NOMO-1 treated with DMSO at 0.1 percent for 48 hours (cell line): ENCODE measurements around the gene COL26A1.
"Not testable (repeated sequence)": the region's sequence is repeated elsewhere in the genome, so short reads cannot be mapped to it uniquely, and the experiment has no call there.

Source experiments
- DNase-seq: peaks from one replicate; lab custom pipeline; 2025; ENCODE audit not compliant: unreplicated experiment; lab: John Stamatoyannopoulos, UW

COL26A1 gene

DNA sequence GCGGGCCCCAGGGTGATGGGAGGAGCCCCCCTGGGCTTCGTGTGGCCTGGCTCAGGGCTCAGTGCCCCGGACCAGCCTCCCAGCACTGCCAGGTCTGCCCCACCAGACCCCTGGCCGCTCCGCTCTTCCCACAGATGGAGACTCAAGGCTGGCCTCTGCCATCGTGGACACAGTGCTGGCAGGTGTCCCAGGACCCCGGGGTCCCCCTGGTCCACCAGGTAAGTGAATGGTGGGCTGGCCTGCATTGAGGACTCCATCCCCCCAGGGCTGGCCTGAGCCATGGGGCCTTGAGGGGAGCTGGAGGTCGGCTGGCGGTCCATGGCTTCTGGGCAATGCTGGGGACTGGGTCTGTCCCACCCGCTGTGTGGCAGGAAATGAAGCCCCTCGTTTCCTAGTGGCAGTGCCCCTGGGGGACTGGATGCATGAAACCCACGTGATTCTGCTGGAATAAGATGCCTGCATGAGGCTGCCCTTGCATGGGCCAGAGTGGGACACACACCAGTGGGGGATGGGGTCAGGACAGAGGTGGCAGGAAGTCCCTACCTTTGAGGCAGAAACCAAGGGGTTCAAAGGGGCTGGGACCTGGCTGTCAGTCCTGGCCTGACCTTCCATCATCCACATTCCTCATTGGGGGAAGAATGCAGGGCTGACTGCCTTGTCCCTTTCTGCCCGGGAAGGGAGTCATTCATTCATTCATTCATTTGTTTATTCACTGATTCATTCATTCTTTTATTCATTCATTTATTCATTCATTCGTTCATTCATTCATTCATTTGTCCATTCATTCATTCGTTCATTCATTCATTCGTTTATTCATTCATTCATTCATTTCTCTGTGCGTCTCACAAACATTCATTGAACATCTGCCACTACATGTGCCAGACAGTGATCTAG, 184.6 kb downstream of the COL26A1 start:
- no peak for DNase-seq

- DNase-seq = no peak
These were observed 185.4 kb downstream of the COL26A1 start for GRCh38 chr7:101547916-101548661.

GRCh38 chr7:101549734-101550133, 187.1 kb downstream of the COL26A1 start:
- no peak for DNase-seq

DNA sequence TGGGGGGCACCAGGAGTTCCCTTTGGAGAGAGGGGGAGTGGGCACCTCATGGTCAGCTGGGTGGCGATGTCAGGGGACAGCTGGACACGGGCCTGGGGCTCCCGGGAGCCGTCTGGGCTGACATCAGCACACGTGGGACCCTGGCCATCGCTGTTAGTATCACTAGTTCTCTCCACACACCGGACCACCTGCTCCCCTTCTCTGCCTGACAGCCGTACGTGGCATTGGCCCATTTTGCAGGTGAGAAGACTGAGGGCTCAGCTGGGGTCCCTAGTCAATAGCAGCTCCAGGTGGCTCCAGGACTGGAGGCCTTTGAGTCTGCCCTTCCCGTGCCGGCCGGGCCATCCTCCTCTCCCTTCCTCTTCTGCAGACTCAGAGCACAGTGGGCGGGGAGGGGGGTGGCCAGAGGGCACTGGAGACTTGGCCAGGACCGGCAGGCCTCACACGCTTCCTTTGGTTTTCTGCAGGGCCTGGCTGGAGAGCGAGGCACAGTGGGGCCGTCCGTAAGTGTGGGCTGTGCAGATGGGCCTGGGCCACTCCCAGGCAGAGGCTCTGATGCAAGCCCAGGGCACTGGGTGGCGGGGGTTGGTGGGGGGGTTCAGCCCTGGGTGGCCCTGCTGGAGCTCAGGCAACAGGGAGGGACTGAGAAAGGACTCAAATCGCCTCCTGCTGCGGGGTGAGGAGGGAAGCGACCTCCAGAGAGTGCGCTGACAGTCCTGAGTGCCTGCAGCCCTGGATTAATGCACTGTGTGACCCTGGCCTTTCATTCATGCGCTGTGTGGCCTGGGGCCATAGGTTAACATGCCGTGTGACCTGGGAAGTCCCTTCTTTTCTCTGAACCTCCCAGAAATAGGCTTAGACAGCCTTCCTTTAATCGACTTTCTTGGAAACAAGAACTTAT, 188.2 kb downstream of the COL26A1 start:
- no peak for DNase-seq

GRCh38 chr7:101553018-101553770, 190.5 kb downstream of the COL26A1 start:
- DNase-seq = no peak

GRCh38 chr7:101553771-101554445, 191.2 kb downstream of the COL26A1 start:
- no peak for DNase-seq

- no peak for DNase-seq
These were observed 192.1 kb downstream of the COL26A1 start for GRCh38 chr7:101554584-101555268.

DNA sequence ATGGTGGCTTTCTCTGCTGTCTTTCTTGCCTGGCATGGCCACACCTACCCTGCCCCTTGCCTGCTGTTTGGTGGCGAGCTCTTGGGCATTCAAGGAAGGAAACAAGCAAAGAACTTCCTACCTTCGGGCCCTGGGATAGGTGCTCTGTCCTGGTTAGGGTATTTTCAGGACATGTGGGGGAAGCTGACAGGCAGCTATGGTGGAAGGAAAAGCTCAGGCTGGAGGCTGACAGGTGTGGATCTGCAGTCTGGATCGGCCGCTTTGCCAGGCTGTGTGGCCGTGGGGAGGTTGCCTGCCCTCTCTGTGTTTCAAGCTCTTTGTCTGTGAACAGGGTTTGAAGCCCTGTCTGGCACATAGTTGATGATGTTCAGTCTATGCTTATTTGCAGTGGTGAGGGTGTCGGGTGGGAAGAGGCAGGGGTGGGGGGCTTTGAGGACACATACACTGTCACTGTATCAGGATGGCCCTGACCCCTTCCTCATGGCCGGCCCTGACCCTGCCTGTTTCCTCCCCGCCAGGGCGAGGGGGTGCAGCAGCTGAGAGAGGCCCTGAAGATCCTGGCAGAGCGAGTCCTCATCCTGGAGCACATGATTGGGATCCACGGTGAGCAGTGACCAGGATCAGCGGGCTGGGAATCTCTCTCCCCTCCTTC, 192.7 kb downstream of the COL26A1 start:
- DNase-seq = no peak

- DNase-seq = no peak
These were observed 193.2 kb downstream of the COL26A1 start for GRCh38 chr7:101555921-101556275.

- DNase-seq = no peak
These were observed 193.8 kb downstream of the COL26A1 start for GRCh38 chr7:101556453-101556968.

DNA sequence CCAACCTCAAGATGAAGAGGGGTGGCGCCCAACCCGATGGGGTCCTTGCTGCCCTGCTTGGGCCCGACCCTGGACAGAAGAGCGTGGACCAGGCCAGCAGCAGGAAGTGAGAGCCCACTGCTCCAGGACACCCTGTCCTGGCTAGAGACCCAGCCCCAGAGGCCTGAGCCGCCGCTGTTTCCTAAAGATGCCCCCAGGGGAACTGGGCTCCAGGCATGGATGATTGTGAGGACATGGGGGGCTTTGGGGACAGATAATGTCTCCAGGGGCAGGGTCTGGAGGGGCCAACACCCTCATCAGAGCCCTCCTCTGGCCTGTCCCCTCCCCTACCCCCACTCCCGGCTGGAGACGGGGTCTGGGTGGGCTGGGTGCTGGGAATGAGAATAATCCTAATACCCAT, 194.7 kb downstream of the COL26A1 start:
- DNase-seq = no peak

DNA sequence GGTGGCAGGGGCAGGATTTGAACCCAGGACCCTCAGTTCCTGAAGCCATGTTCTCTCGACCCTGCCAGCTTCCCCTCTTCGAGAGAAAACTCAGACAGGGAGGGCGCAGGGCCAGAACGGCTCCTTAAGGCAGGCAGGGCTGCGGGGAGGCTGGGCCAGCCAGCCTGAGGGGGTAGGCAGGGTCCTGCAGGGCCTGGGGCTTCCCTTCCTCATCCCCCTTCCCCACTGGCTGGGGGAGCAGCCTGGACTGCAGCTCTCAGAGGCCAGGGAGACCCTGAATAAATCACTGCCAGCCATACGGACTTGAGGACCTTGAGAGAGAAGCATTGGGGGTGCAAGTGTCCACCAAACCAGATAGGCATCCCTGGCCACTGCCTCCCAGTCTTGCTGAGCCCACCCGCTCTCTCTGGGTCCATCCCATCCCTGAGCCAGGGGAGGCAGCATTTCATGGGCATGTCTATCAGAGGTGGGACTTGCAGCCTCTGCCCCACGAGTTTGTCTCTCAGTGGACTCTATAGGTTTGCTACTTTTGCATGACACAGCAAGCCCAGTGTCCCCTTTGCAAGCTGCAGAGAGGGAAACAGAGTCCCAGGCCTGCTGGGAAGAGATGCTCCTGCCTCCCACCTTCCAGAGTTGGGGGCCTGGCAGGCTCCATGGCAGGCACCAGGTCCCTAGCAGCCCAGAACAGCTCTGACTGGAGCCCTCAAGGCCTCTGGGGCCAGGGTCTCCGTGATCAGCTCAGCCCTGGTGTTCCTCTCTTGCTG, 195.5 kb downstream of the COL26A1 start:
- DNase-seq = no peak

DNA sequence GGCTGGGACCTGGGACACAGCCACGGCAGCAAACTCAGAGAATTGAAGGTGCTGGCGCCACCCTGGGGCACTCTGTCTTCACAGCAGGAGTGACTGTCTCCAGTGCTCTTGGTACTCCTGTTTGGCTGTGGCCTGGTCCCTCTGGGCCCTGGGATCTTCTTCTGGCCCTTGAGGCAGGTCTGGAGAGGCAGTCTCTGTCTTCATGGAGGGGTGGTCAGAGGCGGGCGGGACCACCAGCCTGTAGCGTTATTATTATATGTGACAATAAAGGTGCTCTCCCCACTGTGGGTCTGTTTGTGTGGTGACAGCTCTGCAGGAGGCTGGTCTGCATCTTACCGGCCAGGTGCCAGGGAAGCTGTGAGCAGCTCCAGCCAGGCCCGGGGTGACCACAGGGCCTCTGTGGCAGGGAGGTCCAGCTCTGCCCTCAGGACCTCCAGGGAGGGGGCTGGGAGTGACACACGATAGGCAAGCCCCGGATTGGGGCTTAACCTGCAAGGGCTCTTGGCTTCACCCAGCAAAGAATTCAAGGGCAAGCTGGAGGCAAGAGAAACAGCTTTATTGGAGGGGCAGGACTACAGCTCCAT, 196.2 kb downstream of the COL26A1 start:
- no peak for DNase-seq

DNA sequence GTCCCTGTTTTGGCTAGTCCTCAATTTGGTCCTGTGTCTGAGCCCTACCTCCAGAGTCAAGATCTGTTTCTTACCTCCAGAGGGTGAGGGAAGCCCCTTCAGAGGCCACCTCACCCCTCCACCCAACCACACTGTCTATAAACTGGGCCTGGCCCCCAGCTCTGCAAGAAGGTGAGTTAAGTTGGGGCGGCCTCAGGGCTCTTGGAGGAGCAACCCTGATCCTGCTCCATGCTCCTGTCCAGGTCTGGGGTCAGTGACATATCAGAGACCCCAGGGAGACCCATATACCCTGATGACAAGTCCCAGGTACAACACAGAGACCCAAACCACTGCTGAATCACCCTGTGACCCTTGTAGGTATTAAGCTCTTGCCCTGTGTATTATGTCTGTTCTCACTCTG, 196.9 kb downstream of the COL26A1 start:
- no peak for DNase-seq

GRCh38 chr7:101560021-101560420, 197.3 kb downstream of the COL26A1 start:
- not testable (repeated sequence) for DNase-seq

DNA sequence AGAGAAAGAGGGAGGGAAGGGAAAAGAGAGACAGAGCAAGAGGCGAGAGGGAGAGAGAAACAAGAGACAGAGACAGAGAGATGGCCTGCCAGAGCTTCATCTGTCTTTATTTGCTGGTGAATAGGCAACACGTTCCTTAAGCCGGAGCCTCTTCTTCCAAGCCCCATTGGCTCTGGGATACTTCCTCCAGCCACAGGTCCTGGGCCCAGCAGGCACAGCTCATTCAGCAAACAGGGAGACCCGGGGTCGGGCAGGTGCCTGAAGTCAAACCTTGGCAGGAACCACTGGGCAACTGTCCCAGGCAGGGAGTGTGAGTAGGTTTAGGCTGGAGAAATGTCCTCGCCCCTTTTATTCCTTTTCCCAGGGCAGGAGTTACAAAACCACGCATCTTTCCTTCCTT, 198.2 kb downstream of the COL26A1 start:
- DNase-seq = no peak

- not testable (repeated sequence) for DNase-seq
These were observed 198.6 kb downstream of the COL26A1 start for GRCh38 chr7:101561293-101561692.
